Measurements from ENCODE around the gene STK10. TPM values are rescaled to one million over a fixed set of nuclear protein-coding genes. Genes with fewer than 3 reads are reported as not detected.

Gene STK10
- total RNA-seq, 1 experiment from 2014 or later: 22.9 TPM

- TF ChIP-seq CEBPB (IDR thresholded peaks at IDR 0.05; ENCODE audit: low read depth): no peak
- TF ChIP-seq TCF7L2 (IDR thresholded peaks at IDR 0.05; ENCODE audit: borderline replicate concordance, extremely low read depth, insufficient read depth, insufficient read length): no peak
- no peak for TF ChIP-seq CTCF (IDR thresholded peaks at IDR 0.05 in 2 of 3, conservative IDR thresholded peaks at IDR 0.05 in 1 of 3; ENCODE audit: borderline replicate concordance in 1 of 3, insufficient read depth in 1 of 3, low read depth in 2 of 3, low read length in 2 of 3)
- TF ChIP-seq EZH2phosphoT487 (IDR thresholded peaks at IDR 0.05; ENCODE audit: borderline replicate concordance): no peak
- TF ChIP-seq EGR1 (IDR thresholded peaks at IDR 0.05; ENCODE audit: low read depth): no peak
- TF ChIP-seq SRF (IDR thresholded peaks at IDR 0.05; ENCODE audit: low read depth): no peak
- no peak for TF ChIP-seq MAX (IDR thresholded peaks at IDR 0.05)
- no peak for TF ChIP-seq ZFX (IDR thresholded peaks at IDR 0.05)
- TF ChIP-seq POLR2AphosphoS5 (IDR thresholded peaks at IDR 0.05; ENCODE audit: low read depth, low read length): no peak
- TF ChIP-seq, protein P1, sequence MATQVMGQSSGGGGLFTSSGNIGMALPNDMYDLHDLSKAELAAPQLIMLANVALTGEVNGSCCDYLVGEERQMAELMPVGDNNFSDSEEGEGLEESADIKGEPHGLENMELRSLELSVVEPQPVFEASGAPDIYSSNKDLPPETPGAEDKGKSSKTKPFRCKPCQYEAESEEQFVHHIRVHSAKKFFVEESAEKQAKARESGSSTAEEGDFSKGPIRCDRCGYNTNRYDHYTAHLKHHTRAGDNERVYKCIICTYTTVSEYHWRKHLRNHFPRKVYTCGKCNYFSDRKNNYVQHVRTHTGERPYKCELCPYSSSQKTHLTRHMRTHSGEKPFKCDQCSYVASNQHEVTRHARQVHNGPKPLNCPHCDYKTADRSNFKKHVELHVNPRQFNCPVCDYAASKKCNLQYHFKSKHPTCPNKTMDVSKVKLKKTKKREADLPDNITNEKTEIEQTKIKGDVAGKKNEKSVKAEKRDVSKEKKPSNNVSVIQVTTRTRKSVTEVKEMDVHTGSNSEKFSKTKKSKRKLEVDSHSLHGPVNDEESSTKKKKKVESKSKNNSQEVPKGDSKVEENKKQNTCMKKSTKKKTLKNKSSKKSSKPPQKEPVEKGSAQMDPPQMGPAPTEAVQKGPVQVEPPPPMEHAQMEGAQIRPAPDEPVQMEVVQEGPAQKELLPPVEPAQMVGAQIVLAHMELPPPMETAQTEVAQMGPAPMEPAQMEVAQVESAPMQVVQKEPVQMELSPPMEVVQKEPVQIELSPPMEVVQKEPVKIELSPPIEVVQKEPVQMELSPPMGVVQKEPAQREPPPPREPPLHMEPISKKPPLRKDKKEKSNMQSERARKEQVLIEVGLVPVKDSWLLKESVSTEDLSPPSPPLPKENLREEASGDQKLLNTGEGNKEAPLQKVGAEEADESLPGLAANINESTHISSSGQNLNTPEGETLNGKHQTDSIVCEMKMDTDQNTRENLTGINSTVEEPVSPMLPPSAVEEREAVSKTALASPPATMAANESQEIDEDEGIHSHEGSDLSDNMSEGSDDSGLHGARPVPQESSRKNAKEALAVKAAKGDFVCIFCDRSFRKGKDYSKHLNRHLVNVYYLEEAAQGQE (IDR thresholded peaks at IDR 0.05; ENCODE audit: low read depth): no peak
- H2AFZ ChIP-seq (ENCODE audit: low read depth, low read length, poor library complexity, severe bottlenecking): no peak overlapping the region
- no peaks in the 10 kb centered on the region for H3K4me1 ChIP-seq (ENCODE audit: control insufficient read depth in 1 of 2, insufficient read depth in 2 of 2, low read length in 2 of 2)
- no peaks in the 10 kb centered on the region for H3K36me3 ChIP-seq (ENCODE audit: control insufficient read depth in 1 of 2, insufficient read depth in 2 of 2, low read length in 2 of 2)
- DNase-seq (ENCODE audit: low read depth, low spot score) (no peak), ATAC-seq (no peak)
- no peak overlapping the region for H3K9ac ChIP-seq (ENCODE audit: low read length)
- no peaks in the 10 kb centered on the region for H3K27me3 ChIP-seq (ENCODE audit: insufficient read depth, low read length)
- intact Hi-C loops (cut with micrococcal nuclease): no loop called here
- CTCF ChIA-PET: no interaction called here
- H3K9me2 ChIP-seq (ENCODE audit: insufficient read depth): no peaks in the 10 kb centered on the region
- RAD21 ChIA-PET (ENCODE audit: low non-redundant PET in 1 of 2, low total read pairs in 2 of 2, uncharacterized antibody in 2 of 2, unreplicated experiment in 2 of 2): no interaction called here
- no peaks in the 10 kb centered on the region for H3K79me2 ChIP-seq (ENCODE audit: insufficient read depth, low read length)
- H3K4me3 ChIP-seq (replicated peaks in 1 of 2; ENCODE audit: low read depth in 1 of 2, low read length in 2 of 2): no peak overlapping the region
- POLR2A ChIA-PET: no interaction called here
- H4K20me1 ChIP-seq (ENCODE audit: insufficient read depth): no peaks in the 10 kb centered on the region
- H3K9me3 ChIP-seq (ENCODE audit: control insufficient read depth in 1 of 2, insufficient read depth in 1 of 2, low read depth in 1 of 2, low read length in 2 of 2): no peaks in the 10 kb centered on the region
- BruUV-seq (replicated peaks): no TSS peak
- no peak overlapping the region for H3K4me2 ChIP-seq (ENCODE audit: low read length)
- H3K27ac ChIP-seq (ENCODE audit: low read depth, low read length): no peak overlapping the region
Measured at GRCh38 chr5:172147857-172148256, 40.2 kb downstream of the STK10 start.
